SK-N-MC (cell line): ENCODE measurements around the gene LHX1.
A peak's percentile ranks its signal among the peaks of the same experiment; 100 is the strongest.

Source experiments
- DNase-seq: peaks from one replicate; pipeline ENCODE4 v3.0.0-alpha.2; 2011; ENCODE audit warnings: low read depth, low spot score
- H3K27ac ChIP-seq: fragments of 200-600 bp; sonication (generic); 2 replicates; pipeline ENCODE4 v1.5.1; 2016; ENCODE audit warnings: mixed run types
- H3K36me3 ChIP-seq: fragments of 200-600 bp; sonication (generic); 2 replicates; pipeline ENCODE4 v1.6.1; 2017; ENCODE audit warnings: antibody characterized with exemption, low read length, mixed read lengths; ENCODE audit not compliant: insufficient read depth
- H3K4me3 ChIP-seq: fragments of 200-600 bp; sonication (generic); 2 replicates; pipeline ENCODE4 v1.5.1; 2016
- H3K9ac ChIP-seq: fragments of 200-600 bp; sonication (generic); 2 replicates; pipeline ENCODE4 v1.8.0; 2017; ENCODE audit warnings: mixed run types, mixed read lengths; ENCODE audit not compliant: insufficient read length
- H3K9me3 ChIP-seq: fragments of 200-600 bp; sonication (generic); 2 replicates; pipeline ENCODE4 v1.6.1; 2017; ENCODE audit warnings: low read depth, mild to moderate bottlenecking, antibody characterized with exemption, low read length, moderate library complexity, mixed read lengths
- EZH2 ChIP-seq: fragments of 200-600 bp; sonication (generic); IDR thresholded peaks from one replicate; pipeline ENCODE4 v1.6.1; 2017; ENCODE audit warnings: antibody characterized with exemption
- FOXP2 ChIP-seq: optimal IDR thresholded peaks from 2 replicates; pipeline ENCODE3; 2011; ENCODE audit warnings: mild to moderate bottlenecking, moderate library complexity; ENCODE audit not compliant: insufficient read depth; ENCODE audit errors: extremely low read length, control extremely low read depth
- POLR2AphosphoS5 ChIP-seq: IDR thresholded peaks from 2 replicates; pipeline ENCODE4 v1.6.1; 2012; ENCODE audit warnings: mild to moderate bottlenecking, low read depth, low read length, borderline replicate concordance

The LHX1 gene

DNA sequence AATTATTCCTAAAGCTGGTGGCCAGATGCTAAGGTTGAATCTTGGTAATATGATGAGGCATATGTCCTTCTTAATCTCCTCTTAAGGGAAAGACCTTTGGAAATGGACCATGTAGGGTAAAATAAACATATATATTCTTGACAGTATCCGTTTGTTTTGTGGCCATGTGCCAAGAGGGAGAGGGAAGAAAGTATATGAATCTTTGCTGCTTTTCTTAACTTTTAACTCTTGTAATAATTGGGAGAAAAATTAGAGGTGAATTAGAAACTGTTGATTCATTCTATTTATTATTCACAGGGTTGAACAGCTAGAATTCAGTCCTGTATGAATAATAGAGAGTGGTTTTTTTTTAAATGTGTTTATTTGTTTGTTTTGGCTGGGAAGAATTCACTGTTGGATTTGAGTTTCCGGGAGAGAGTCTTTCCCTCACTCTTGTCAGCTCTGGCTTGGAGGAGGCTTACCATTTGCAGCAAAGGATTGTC lies 43.0 kb downstream of the LHX1 start:
- Histone ChIP-seq H3K9me3 (no peaks in the 10 kb centered on the region), H3K27ac (peak overlapping the region; percentile 38; the same call in 1 of the 2 replicates), H3K36me3 (0 out of 2 replicates have a peak, but pooled peaks cover 8% of the 10 kb centered on the region), H3K4me3 (no peak overlapping the region), H3K9ac (peak overlapping the region; percentile 49)
- no peak for DNase-seq
- no peak for TF ChIP-seq FOXP2
- TF ChIP-seq POLR2AphosphoS5: no peak

DNA sequence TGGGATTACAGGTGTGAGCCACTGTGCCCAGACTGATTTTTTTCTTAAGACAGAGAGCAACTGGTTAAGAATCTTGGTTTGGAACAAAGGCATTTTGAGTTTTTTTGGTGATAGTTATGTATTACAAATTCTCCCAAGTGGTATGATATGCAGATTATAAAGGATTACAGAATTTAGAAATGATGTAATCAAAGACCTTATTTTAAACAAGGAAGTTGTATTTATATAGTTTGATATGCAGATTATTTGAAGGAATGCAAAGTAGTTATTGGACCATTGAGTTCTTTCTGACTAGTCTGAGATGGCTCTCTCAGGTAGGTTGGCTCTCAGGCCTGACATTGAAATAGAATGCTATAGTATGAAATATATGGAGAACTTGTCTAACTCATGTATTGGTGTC lies 46.3 kb downstream of the LHX1 start:
- no peak for DNase-seq
- H3K27ac ChIP-seq: no peak overlapping the region
- H3K36me3 ChIP-seq: peaks cover 30% of the 10 kb centered on the region
- H3K4me3 ChIP-seq: no peak overlapping the region
- no peaks in the 10 kb centered on the region for H3K9me3 ChIP-seq
- no peak overlapping the region for H3K9ac ChIP-seq
- TF ChIP-seq FOXP2 (no peak), EZH2 (no peak), POLR2AphosphoS5 (no peak)

DNA sequence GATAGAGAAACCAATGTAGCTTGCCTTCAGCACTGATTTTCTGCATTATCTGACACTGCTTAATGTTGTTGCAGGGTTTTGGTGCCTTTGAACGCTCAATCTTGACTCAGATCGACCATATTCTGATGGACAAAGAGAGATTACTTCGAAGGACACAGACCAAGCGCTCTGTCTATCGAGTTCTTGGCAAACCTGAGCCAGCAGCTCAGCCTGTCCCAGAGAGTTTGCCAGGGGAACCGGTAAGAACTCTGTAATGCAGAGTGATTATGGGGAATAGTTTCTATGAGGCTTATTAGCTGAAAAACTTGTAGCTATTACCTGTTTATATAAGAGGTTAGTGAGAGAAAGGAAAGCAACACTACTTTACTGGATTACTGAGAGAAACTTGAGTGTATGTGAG lies 51.9 kb downstream of the LHX1 start:
- Histone ChIP-seq H3K9me3 (no peaks in the 10 kb centered on the region), H3K36me3 (peaks cover 59% of the 10 kb centered on the region), H3K4me3 (no peak overlapping the region), H3K27ac (no peak overlapping the region), H3K9ac (no peak overlapping the region)
- TF ChIP-seq POLR2AphosphoS5 (no peak), EZH2 (no peak), FOXP2 (no peak)
- no peak for DNase-seq

DNA sequence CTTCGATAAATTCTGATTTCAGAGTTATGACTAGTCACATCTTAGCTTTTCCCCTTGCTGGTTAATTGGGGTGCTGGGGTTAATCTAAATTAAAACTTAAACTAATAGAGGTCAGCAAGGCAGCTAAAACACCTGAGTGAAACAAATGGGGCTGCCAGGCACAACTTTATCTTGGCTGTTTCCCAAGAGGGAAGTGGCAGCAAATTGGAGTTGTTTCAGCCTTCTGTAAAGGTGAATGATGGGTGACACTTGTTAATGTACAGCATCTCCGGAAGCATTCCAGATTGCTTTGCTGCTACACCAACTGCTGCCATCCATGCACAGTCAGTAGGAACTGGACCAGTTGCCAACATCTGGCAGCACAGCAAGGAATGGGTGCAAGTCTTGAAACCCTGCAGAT lies 55.4 kb downstream of the LHX1 start:
- Histone ChIP-seq H3K4me3 (no peak overlapping the region), H3K36me3 (peaks cover 79% of the 10 kb centered on the region), H3K9ac (no peak overlapping the region), H3K27ac (no peak overlapping the region), H3K9me3 (no peaks in the 10 kb centered on the region)
- no peak for DNase-seq
- no peak for TF ChIP-seq FOXP2
- no peak for TF ChIP-seq EZH2
- TF ChIP-seq POLR2AphosphoS5: no peak

DNA sequence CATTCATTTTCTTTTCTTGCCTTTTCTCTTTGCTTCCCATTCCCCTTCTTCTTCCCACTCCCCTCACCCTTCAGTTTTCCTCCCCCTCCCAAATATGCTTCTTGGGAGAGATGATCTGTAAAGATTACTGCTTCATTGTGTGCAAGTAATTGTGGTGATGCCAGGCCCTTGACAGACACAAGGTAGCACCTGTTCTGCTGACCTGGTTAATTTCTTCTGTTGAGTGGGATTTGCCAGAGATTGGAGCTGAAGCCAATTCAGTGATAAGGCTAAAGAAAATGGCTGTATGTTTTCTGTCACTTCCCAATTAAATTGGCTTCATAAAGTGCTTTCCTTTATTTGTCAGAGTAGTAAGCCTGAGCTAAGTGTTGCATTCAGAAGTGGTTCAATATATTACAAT lies 56.0 kb downstream of the LHX1 start:
- H3K27ac ChIP-seq: no peak overlapping the region
- H3K4me3 ChIP-seq: no peak overlapping the region
- TF ChIP-seq FOXP2 (no peak), POLR2AphosphoS5 (no peak), EZH2 (no peak)
- no peak for DNase-seq
- no peaks in the 10 kb centered on the region for H3K9me3 ChIP-seq
- H3K9ac ChIP-seq: no peak overlapping the region
- peaks cover 81% of the 10 kb centered on the region for H3K36me3 ChIP-seq
